Karpas-422 (cell line): ENCODE results near the gene CYP27C1. TPM values are rescaled to one million over a fixed set of nuclear protein-coding genes. Genes with fewer than 3 reads are reported as not detected.

Experiments used
- DNase-seq: peaks from one replicate; pipeline ENCODE4 v3.0.0-alpha.2; 2015
- H2AFZ ChIP-seq: fragments of 200-600 bp; sonication (generic); 2 replicates; pipeline ENCODE4 v1.6.1; 2014; ENCODE audit warnings: antibody characterized with exemption, low read length, mixed read lengths
- H3K27ac ChIP-seq: fragments of 200-600 bp; sonication (generic); 2 replicates; pipeline ENCODE4 v1.5.1; 2014; ENCODE audit warnings: mild to moderate bottlenecking, low read length, moderate library complexity
- H3K27me3 ChIP-seq: fragments of 200-600 bp; sonication (generic); 2 replicates; pipeline ENCODE4 v1.6.1; 2014; ENCODE audit warnings: low read length, mixed read lengths
- H3K36me3 ChIP-seq: fragments of 200-600 bp; sonication (generic); 2 replicates; pipeline ENCODE4 v1.6.1; 2014; ENCODE audit warnings: low read length, mixed read lengths; ENCODE audit not compliant: insufficient read depth
- H3K4me1 ChIP-seq: fragments of 200-600 bp; sonication (generic); 2 replicates; pipeline ENCODE4 v1.6.1; 2014; ENCODE audit warnings: mild to moderate bottlenecking, low read length, mixed read lengths
- H3K4me2 ChIP-seq: fragments of 200-600 bp; sonication (generic); 2 replicates; pipeline ENCODE4 v1.6.1; 2014; ENCODE audit warnings: low read length, low read depth, mild to moderate bottlenecking; ENCODE audit not compliant: poor library complexity, severe bottlenecking
- H3K4me3 ChIP-seq: fragments of 200-600 bp; sonication (generic); 2 replicates; pipeline ENCODE4 v1.5.1; 2014; ENCODE audit warnings: mild to moderate bottlenecking, antibody characterized with exemption, low read length, mixed read lengths
- H3K79me2 ChIP-seq: fragments of 200-600 bp; sonication (generic); 2 replicates; pipeline ENCODE4 v1.6.1; 2014; ENCODE audit warnings: mild to moderate bottlenecking, low read length, mixed read lengths
- H3K9ac ChIP-seq: fragments of 200-600 bp; sonication (generic); 2 replicates; pipeline ENCODE4 v1.6.0; 2014; ENCODE audit warnings: low read length
- H3K9me2 ChIP-seq: fragments of 200-600 bp; sonication (generic), shearing (Covaris generic); replicated peaks from 2 replicates; pipeline ENCODE4 v1.6.0; 2014; ENCODE audit warnings: mild to moderate bottlenecking, low read length, moderate library complexity; ENCODE audit not compliant: insufficient read depth
- H3K9me3 ChIP-seq: fragments of 300-700, 200-600 bp; sonication (generic); 2 replicates; pipeline ENCODE4 v1.6.1; 2014; ENCODE audit warnings: low read length, mixed read lengths
- H4K20me1 ChIP-seq: fragments of 200-600 bp; sonication (generic); 2 replicates; pipeline ENCODE4 v1.6.1; 2014; ENCODE audit warnings: mild to moderate bottlenecking, antibody characterized with exemption, low read length, low read depth; ENCODE audit not compliant: insufficient read depth
- total RNA-seq: library from RNA; depleted of rRNA; stranded (reverse); fragments of >200 nt; shearing (Covaris generic); gene quantifications from 2 replicates; pipeline ENCODE4 v1.2.3, GENCODE V29; 2014; ENCODE audit warnings: low replicate concordance

The CYP27C1 gene
- total RNA-seq, 1 experiment from 2014 or later = not detected

GRCh38 chr2:127183771-127184170, 36.3 kb downstream of the CYP27C1 start:
- no peaks in the 10 kb centered on the region for H3K79me2 ChIP-seq
- no peak overlapping the region for H2AFZ ChIP-seq
- no peak overlapping the region for H3K9ac ChIP-seq
- no peaks in the 10 kb centered on the region for H3K27me3 ChIP-seq
- H3K4me3 ChIP-seq = no peak overlapping the region
- peaks cover 6% of the 10 kb centered on the region for H3K4me1 ChIP-seq
- no peaks in the 10 kb centered on the region for H3K9me2 ChIP-seq
- DNase-seq = no peak
- H3K36me3 ChIP-seq = no peaks in the 10 kb centered on the region
- H3K4me2 ChIP-seq = no peak overlapping the region
- H3K9me3 ChIP-seq = no peaks in the 10 kb centered on the region
- no peaks in the 10 kb centered on the region for H4K20me1 ChIP-seq
- no peak overlapping the region for H3K27ac ChIP-seq

- no peaks in the 10 kb centered on the region for H3K27me3 ChIP-seq
- no peaks in the 10 kb centered on the region for H3K36me3 ChIP-seq
- H3K4me1 ChIP-seq = peaks cover 6% of the 10 kb centered on the region
- no peak for DNase-seq
- H3K27ac ChIP-seq = no peak overlapping the region
- no peaks in the 10 kb centered on the region for H4K20me1 ChIP-seq
- no peak overlapping the region for H3K9ac ChIP-seq
- H3K9me2 ChIP-seq = no peaks in the 10 kb centered on the region
- no peaks in the 10 kb centered on the region for H3K9me3 ChIP-seq
- no peak overlapping the region for H2AFZ ChIP-seq
- H3K4me3 ChIP-seq = no peak overlapping the region
- H3K4me2 ChIP-seq = no peak overlapping the region
- no peaks in the 10 kb centered on the region for H3K79me2 ChIP-seq
Observed at GRCh38 chr2:127182626-127183458, 37.3 kb downstream of the CYP27C1 start.

GRCh38 chr2:127181851-127182250, 38.2 kb downstream of the CYP27C1 start:
- Histone ChIP-seq H3K9me3 (no peaks in the 10 kb centered on the region), H3K27ac (no peak overlapping the region), H4K20me1 (no peaks in the 10 kb centered on the region), H3K79me2 (no peaks in the 10 kb centered on the region), H3K4me3 (no peak overlapping the region), H3K27me3 (no peaks in the 10 kb centered on the region), H3K4me2 (no peak overlapping the region), H2AFZ (no peak overlapping the region), H3K9me2 (no peaks in the 10 kb centered on the region), H3K9ac (no peak overlapping the region), H3K36me3 (no peaks in the 10 kb centered on the region), H3K4me1 (peaks cover 3% of the 10 kb centered on the region)
- no peak for DNase-seq

- H3K36me3 ChIP-seq = no peaks in the 10 kb centered on the region
- H3K79me2 ChIP-seq = no peaks in the 10 kb centered on the region
- H3K9me2 ChIP-seq = no peaks in the 10 kb centered on the region
- no peaks in the 10 kb centered on the region for H3K9me3 ChIP-seq
- H3K4me2 ChIP-seq = no peak overlapping the region
- no peaks in the 10 kb centered on the region for H3K27me3 ChIP-seq
- H3K4me1 ChIP-seq = no peaks in the 10 kb centered on the region
- H3K27ac ChIP-seq = no peak overlapping the region
- H2AFZ ChIP-seq = no peak overlapping the region
- H4K20me1 ChIP-seq = no peaks in the 10 kb centered on the region
- no peak overlapping the region for H3K9ac ChIP-seq
- no peak overlapping the region for H3K4me3 ChIP-seq
- no peak for DNase-seq
Observed at GRCh38 chr2:127179766-127180165, 40.3 kb downstream of the CYP27C1 start.

GRCh38 chr2:127177617-127178263, 42.4 kb downstream of the CYP27C1 start:
- H2AFZ ChIP-seq = no peak overlapping the region
- H3K4me3 ChIP-seq = no peak overlapping the region
- H3K36me3 ChIP-seq = no peaks in the 10 kb centered on the region
- H4K20me1 ChIP-seq = no peaks in the 10 kb centered on the region
- H3K27ac ChIP-seq = no peak overlapping the region
- H3K4me2 ChIP-seq = no peak overlapping the region
- no peak overlapping the region for H3K9ac ChIP-seq
- no peaks in the 10 kb centered on the region for H3K4me1 ChIP-seq
- H3K9me2 ChIP-seq = no peaks in the 10 kb centered on the region
- no peaks in the 10 kb centered on the region for H3K27me3 ChIP-seq
- no peaks in the 10 kb centered on the region for H3K9me3 ChIP-seq
- DNase-seq = no peak
- no peaks in the 10 kb centered on the region for H3K79me2 ChIP-seq

- Histone ChIP-seq H3K36me3 (no peaks in the 10 kb centered on the region), H3K9me3 (no peaks in the 10 kb centered on the region), H3K79me2 (no peaks in the 10 kb centered on the region), H4K20me1 (no peaks in the 10 kb centered on the region), H3K4me3 (no peak overlapping the region), H3K4me2 (no peak overlapping the region), H3K27me3 (no peaks in the 10 kb centered on the region), H3K9me2 (no peaks in the 10 kb centered on the region), H3K27ac (no peak overlapping the region), H3K9ac (no peak overlapping the region), H3K4me1 (no peaks in the 10 kb centered on the region), H2AFZ (no peak overlapping the region)
- DNase-seq = no peak
Observed at GRCh38 chr2:127176371-127177311, 43.5 kb downstream of the CYP27C1 start.

GRCh38 chr2:127175751-127176354, 44.2 kb downstream of the CYP27C1 start:
- Histone ChIP-seq H4K20me1 (no peaks in the 10 kb centered on the region), H3K79me2 (no peaks in the 10 kb centered on the region), H3K4me2 (no peak overlapping the region), H3K4me1 (no peaks in the 10 kb centered on the region), H3K9ac (no peak overlapping the region), H3K27me3 (no peaks in the 10 kb centered on the region), H3K4me3 (no peak overlapping the region), H2AFZ (no peak overlapping the region), H3K9me2 (no peaks in the 10 kb centered on the region), H3K36me3 (no peaks in the 10 kb centered on the region), H3K9me3 (no peaks in the 10 kb centered on the region), H3K27ac (no peak overlapping the region)
- no peak for DNase-seq
